GM18519 (cell line): ENCODE data around the gene LDLRAD4.

Source experiments
- ATAC-seq: cut with Tn5 transposase; IDR thresholded peaks from one replicate; pipeline ENCODE4 v1.9.1; 2021; ENCODE audit warnings: mild to moderate bottlenecking, moderate library complexity; ENCODE audit not compliant: unreplicated experiment, low FRiP score

LDLRAD4 gene

DNA sequence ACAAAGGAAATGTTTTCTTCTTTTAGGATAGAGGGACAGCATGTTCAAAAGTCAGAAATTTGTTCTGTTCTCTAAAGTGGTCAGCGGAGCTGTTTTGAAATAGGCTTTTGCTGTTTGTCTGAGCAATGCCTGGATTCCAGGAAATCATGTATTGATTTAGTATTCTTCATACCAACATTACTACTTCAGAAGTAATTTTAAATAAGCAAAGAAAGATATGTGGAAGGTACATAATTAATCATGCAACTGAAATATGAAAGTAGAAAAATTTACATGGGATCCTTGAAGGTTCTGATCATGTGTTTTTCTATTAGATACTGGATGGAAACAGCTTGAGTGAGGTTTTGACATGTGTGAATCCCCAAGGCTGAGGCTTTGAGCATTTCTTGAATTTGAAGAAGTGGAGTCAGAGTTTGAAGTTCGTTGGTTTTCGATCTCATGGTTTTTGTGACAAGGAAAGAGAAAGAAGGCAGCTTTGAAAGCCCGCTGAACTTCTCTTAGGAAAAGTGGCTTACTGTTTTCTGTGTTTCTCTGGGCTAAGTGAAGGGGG is 220.0 kb downstream of the LDLRAD4 start:
- no peak for ATAC-seq

DNA sequence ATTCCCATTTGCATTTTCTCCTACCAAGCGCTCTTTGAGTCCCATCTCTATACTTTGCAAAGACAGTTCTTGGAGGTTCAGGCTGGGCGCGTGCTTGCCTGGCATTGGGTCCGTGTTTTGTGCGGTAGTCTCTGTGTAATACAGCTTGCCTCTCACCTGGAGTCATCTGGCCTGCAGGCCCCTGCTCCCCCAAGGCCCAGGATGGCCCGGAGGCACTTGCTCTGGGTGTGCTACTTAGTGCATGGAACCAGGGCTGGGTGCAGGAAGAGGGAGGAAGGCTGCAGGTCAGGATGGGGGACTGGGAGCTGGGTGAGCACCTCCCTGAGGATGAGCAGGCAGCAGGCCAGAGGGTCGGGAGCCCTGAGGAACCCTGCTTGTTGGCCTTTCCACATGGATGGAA is 220.9 kb downstream of the LDLRAD4 start:
- ATAC-seq, result no peak

DNA sequence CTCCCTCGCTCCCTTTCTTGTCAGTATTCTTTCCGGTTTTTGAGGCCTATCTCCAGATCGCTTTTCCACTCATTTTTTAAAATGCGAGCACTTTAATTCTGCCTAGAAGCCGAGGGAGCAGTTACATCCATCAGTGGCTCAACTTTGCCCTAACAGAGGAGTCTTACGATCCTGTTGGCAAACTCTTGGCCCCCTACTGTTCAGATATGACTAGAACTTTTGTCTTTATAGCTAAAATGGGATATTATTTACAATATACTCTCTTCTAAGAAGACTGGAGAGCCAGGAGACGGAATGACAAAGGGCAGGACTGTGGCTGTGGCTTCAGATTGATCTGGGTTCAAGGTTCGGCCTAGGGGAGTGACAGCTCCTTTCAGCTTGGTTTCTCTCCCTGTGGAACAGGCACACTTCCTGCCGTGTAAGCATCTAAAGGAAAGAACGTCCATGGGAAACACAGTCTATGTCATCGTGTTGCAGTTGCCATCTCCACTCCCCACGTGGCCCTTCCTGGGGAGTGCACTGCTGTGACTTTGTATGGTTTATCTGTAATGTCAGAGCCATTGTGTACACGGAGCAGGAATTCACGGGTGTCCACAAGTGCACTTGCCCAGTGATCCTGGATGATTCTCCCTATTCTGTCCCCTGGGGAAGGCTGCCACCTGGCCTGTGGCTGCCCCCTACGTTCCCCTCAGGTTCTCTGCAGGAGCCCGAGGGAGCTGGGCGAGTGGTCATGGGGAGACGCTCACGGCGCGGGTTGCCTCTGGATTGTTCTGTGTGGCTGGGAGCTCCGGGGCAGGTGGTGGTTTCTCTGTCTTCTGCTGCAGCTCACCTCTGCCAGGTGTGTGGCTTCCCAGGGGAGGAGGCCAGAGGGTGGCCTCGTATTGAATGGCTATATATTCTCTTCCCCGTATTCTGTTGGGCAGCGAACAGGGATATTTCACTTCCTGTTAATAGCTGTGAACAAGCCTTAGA is 222.0 kb downstream of the LDLRAD4 start:
- ATAC-seq, result no peak

DNA sequence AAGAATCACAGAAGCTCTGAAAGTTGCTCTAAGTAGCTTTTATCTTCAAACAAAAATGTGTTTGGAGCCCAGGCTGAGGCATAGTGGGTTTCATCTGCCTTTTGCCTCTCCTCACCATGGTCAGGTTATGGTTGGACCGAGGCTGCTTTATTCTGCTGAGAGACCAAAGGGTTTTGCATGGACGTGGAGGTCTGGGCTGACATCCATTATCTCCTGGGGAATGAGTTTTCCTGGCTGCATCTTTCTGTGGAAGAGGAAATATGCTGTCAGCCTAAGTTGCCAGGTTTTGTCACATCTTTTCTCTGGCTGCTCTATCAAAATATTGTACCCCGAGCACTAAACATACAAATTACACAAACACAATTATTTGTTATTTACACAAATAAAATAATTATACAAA is 223.2 kb downstream of the LDLRAD4 start:
- ATAC-seq, result no peak

DNA sequence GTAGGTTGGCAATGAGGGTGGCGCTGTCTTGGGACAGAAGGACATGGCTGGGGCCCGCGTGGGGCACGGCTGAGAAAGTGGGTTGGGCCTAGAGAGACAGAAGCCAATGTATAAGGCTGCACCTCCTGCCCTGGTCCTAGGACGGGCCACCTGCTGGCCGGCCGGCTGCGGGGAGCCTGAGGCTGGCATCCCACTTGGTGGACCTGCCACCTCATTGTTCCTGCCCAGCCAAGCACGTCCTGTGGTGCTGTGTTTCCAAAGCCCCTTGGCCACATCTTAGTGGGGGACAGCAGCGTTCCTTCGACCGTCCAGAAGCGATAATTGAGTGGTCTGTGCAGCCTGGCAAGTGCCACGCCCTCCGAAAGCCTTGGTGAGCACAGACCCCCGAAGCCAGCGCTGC is 223.9 kb downstream of the LDLRAD4 start:
- ATAC-seq, result no peak

DNA sequence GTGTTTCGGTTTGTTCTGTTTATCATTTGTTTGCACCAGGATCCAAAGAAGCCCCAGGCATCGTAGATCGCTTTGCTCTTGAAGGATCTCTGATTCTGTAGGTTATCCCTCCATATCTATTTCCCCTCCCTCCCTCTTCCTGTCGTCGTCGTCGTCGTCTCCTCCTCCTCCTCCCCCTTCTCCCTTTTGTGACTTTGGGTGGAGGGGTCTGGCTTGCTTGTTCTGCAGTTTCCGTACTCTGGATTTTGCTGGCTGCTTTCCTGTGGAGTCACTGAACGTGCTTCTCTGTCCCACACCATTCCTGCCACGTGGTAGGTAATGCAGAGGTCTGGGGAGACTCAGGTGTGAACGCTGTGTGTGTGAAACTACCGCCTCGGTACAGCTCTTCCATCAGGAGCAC is 225.0 kb downstream of the LDLRAD4 start:
- ATAC-seq, result no peak

DNA sequence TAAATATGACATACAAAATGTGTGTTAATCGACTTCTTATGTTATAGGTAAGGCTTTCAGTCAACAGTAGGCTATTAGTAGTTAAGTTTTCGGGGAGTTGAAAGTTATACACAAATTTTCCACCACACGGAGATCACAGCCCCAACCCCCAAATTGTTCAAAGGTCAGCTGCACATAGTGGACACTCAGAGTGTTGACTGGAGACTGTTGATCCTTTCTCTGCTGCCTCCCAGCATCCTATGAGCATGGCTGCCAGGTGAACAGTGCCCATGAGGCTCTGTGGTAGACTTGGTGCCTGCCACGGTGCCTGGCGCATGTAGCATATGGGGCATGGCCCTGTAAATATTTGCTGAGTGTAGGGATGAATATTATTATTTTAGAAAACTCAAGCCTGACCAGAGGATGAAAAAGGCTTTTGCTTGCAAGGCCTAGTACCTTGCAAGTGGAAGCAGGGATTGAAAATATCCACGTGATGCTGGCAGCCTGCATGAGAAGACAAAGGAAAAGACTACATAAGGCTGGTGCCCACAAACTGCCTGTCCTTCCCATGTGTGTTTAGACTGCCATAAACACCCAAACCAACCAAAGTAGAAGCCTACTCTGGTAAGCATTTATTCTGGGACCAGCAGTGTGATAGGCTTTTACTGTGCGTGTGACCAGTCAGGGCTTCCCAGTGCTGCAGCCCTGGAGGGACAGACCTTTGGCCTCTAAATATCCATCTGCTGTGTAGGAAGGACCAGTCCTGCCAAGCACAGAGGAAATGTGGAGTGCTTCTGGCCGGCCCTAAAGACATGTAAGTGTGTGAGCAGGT is 226.1 kb downstream of the LDLRAD4 start:
- ATAC-seq, result no peak

DNA sequence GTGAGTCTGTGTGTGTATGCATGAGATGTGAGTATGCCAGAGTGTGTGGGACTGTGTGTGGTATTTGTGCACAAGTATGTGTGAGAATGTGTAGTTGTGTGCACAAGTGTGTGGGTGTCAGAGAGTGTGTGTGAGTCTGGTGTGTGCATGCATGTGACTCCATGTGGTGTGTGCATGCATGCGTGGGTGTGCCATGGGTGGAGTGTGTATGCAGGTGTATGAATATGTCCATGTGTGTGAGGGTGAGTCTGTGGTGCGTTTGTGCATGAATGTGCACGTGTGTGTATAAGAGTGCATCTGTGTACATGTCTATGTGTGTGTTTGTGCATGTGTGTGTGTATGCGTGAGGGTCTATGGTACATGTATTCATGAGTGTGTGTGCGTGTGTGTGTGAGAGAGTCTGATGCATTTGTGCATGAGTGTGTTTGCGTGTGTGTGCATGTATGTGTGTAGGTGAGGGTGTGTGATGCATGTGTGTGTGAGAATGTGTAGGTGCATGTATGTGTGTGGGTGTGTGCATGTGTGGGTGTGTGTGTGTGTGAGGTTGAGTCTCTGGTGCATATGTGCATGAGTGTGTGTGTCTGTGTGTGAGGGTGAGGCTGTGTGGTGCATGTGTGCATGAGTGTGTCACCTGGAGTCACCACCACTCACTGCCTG is 226.8 kb downstream of the LDLRAD4 start:
- no peak for ATAC-seq

DNA sequence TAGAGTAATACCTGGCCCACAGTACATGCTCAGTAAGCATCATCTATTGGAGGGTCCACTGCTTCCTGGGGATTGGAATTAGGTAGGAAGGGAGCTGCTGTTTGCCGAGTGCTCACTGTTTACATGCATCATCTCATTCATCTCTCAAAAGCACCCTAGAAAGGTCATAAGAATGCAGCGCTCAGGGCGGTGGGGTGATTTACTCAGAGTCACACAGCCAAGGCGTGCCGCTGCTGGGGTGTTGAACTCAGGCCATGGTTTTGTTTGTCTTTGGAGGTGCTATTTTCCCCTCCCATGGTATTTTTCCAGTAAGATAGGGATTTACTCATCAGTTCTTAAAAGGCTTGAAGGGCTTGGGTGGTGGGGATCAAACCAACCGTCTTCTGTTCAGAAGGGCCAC is 227.5 kb downstream of the LDLRAD4 start:
- ATAC-seq, result no peak

DNA sequence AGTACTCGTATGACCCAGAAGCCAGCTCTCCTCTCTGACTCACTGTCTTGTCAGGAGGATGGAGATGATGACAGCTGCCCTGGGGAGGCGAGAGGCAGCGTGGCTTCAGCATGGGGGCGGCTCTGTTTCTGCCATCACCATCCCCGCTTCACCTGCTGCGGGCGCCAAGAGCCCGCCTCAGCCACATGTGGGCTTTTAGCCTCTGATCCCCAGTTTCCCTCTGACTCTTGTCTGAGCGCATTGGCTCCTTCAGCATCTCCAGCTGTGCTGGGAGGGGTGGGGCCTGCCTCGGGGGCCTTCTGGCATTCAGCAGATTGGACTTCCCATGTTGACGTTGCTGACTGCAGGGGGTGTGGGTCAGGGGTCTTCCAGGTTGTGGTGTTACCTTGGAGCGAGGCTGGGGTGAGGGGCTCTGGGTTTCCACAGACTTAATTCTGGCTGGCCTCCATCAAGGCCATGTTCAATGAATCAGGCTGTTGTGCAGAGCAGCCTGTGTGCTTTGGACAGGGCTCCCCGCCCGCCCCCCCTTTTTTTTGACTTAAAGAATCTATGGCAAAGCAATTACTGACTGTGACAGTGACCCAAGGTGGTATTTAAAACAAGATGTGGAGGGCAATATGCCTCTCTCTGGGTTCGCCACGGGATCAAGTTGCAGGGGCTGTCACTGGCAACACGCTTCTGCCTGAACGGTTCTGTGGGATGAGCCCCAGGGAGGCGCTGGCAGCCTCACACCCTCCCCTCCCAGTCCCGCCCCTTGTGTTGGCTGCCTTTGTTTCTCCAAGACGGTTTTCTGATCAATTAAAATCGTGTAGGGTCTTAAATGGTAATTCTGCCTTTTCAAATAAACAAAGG is 228.3 kb downstream of the LDLRAD4 start:
- no peak for ATAC-seq

DNA sequence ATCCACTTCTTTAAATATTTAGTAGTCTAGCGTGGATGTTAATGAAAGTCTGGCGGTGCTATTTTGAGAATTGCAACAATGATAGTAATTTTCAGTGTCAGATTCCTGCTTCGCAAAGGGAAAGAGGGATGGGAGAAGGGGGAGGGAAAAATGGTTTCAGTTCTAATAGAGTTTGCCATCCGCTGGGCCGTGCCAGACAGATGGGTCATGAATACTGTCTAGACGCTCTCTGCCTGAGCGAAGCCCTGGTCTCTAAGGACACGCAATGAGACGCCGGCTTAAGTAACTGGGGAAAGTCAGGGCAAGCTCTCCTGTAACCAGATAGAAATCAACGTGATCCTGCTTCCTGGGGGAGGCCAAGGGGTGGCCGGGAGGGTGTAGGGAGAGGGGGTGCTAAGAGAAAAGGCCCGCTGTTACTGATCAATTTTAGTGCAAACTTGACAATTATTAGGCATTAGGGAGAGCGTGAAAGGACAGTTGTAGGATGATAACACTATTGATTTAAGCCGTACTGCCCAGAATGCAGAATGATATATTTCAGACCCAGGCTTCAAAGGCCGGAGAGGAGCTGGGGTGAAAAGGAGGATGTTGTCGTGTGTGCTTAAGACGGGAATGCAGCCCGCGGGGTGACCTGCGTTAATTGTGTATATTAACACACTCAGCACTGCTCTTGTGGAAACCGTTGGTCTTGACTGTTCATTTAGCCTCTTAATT is 229.2 kb downstream of the LDLRAD4 start:
- no peak for ATAC-seq

DNA sequence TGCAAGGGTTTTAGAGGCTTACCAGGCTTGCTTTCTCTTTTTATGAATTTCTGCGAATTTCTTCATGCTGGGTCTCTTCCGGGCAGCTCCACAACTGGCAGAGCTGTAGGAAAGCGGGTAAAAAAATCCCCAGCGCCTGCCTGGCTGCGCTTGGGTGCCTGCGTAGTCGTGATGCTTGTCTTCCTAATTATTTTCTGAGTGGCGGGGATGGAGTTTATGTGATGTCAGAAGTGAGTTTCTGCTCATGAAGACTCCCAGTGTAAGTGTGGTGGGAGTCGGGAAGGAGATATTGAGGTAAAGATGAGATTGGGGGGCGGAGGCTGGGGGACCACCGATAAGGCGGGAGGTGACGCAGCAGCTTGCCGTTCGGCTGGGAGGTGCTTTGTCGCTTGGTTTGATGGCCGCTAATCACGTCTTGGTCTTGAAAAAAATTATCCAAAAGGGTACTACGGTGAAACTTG is 229.8 kb downstream of the LDLRAD4 start:
- no peak for ATAC-seq

DNA sequence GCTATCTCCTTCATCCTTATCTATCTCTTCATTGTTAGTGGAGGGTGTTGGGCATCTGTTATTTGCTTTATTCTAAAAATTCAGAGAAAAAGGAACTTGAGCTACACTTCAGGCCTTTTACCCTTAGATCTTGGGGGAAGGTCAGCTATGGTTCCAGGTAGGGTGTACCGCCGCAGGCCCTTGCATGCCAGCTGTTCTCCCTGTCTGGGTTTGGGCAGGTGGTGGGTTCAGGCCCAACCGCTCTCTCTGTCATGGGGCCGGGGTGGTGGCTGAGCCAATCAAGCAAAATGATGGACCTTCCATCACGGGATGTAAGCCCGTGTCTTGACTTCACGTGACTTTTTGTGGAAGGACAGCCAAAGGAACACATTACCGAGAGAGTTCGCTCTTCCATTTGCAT is 231.1 kb downstream of the LDLRAD4 start:
- no peak for ATAC-seq

DNA sequence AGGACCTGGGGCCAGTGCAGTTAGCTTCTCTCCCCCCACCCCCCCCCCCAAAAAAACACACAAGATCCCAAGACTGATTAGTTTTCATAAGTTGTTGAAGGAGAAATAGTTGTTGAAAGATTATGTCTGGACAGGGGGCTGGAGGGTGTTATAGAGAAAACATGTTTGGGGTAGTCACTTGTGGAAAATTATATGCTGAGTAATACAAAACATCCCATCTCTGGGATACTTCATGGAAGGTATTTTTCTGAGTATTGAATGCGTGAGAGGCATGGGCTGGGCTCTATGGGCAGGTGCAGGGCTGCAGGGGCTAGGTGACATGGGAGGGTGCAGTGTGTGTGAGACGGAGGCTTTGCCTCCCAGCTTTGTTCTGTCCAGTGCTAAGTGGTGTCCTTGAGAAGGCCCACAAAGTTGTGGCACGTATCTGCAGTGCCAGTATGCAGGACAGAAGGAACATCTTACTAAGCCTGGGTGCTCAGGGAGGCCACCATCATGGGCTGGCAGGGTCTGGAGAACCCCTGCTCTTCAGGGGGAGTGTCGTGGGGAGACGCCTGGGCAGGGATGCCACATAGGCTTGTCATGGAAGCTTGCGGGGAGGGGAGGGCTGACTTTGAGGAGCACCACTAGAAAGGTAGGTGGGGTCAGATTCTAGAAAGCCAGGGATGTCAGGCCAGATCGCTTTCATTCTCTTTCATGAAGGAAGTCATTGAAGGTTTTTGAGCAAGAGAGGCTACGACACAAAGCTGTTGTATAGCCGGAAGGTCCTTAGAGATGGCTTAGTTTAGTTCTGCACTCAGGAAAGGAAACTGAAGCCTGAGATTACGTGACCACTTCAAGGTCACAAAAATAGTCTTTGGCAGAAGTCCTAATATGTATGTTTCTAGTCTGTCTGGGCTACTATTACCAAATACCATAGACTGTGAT is 232.0 kb downstream of the LDLRAD4 start:
- peak; percentile 76 for ATAC-seq

DNA sequence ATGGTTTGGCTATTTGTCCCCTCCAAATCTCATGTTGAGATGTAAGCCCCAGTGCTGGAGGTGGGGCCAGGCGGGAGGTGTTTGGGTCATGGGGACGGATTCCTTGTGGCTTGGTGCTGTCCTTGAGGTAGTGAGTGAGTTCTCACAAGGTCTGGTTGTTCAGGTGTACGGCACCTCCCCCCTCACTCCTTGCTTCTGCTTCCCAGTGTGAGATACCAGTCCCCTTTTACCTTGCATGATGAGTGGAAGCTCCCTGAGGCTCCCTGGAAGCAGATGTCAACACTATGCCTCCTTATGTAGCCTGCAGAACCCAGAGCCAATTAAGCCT is 232.6 kb downstream of the LDLRAD4 start:
- no peak for ATAC-seq

DNA sequence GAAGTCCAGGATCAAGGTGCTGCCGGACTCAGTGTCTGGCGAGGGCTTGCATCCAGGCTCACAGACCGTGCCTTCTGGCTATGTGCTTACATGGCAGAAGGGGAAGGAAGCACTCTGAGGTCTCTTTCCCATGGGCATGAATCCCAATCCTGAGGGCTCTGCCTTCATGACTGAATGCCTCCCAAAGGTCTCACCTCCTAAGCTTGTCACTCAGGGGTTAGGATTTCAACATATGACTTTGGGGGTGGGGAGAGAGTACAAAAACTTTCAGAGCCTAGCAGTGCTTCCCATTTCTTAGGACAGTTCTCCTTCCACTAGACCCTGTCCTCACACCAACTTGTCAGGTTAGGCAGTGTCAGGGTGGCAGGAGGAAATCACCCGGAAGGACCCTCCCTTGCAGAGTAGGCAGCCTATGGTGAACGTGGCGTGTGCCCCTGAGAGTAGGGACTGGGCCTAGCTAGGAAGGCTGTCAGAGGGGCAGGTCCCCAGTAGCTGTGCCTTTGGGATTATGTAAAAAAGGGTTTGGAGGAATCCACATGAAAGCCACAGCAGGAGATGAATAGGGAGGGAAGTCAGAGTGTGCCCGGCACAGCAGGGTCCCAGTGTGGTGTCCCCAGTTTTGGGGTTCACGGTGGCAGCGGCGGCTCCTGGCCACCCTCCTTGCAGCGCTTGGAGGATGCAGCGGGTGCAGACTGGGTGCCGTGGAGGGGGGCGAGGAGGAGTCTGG is 233.3 kb downstream of the LDLRAD4 start:
- ATAC-seq, result no peak

DNA sequence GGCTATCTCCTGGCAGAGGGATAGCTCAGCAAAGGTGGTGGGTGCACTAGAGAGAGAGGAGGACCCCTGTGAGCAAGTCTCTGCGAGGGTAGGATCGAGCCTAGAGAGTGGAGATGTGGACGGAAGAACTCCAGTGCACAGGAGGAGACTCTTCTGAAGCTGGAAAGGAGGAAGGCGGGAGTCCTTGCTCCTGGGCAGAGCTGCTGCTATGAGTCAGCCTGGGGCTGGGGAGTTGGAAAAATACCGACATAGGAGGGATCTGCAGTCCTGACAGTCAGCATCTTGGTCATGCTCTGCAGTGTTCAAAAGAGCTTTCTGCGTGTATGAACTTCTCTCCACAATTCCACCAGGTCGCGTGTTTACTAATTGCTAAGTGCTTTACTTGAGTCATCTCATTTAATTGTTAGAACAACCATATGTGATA is 233.8 kb downstream of the LDLRAD4 start:
- no peak for ATAC-seq
